ENCODE measurements around the gene DUSP9.
"Not testable (repeated sequence)": the region's sequence is repeated elsewhere in the genome, so short reads cannot be mapped to it uniquely, and the experiment has no call there.

- TF ChIP-seq POLR2A, POLR2AphosphoS5, TAF1 (IDR thresholded peaks at IDR 0.05; ENCODE audit: low read depth, low read length): not testable (repeated sequence)
Observed at GRCh38 chrX:153699210-153699783, 52.3 kb downstream of the DUSP9 start.
